Cerebellar cortex (tissue), 1 donor: ENCODE data around the gene RFLNA.

Experiments
- DNase-seq: peaks from one replicate; pipeline ENCODE4 v3.0.0-alpha.2; 2015; ENCODE audit warnings: low spot score

The RFLNA gene, protein sequence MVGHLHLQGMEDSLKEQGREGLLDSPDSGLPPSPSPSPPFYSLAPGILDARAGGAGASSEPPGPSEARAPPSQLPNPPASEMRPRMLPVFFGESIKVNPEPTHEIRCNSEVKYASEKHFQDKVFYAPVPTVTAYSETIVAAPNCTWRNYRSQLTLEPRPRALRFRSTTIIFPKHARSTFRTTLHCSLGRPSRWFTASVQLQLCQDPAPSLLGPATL

DNA sequence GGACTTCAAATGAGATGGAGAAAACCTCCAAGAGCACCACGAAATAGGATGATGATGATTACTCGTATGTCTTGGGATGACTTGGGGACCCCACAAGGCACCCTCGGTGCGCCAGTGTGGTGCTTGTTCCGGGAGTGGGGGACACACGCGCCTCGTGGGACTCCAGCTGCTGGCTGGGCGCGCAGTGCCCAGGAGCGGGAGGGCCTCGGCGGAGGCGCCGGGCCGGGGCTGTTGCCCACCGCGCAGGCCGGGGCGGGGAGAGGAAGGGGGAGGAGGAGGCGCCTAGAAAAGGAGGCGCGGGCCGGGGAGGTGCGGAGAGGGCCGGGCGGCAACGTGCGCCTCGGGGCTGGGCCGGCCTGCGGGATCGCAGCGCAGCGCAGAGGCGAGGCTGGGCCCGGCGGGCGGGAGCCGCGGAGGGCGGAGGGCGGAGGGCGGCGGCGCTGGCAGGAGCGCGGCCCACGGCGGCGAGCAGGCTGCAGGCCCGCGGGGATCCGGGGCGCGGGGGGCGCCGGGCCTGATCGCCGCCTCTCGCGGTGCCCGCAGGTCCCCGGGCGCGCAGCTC, at the start of gene RFLNA:
Gene RFLNA, plus strand, starts transcription at position 314 of the 562 bp plus-strand sequence. CDS start 337 bp downstream, outside the sequence.
- no peak for DNase-seq

DNA sequence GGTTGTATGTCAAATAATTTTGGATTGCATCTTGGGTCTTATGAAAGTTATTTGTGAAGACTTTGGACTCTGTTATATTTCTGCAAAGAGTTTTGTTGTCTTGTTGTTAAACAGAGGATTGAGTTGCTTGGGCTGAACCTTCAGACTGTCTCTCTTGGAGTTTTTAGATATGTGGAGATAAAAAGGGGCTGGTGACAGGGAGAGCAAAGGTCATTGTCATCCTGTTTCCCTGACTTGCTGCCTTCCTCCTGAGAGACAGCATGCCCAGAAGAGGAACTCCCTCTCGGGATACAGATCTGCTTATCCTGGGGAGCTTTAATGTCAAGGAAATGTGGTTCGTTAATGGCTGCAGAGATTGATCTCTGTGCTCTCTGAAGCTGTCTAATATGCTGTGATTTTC, 47.6 kb upstream of the RFLNA start:
- no peak for DNase-seq

DNA sequence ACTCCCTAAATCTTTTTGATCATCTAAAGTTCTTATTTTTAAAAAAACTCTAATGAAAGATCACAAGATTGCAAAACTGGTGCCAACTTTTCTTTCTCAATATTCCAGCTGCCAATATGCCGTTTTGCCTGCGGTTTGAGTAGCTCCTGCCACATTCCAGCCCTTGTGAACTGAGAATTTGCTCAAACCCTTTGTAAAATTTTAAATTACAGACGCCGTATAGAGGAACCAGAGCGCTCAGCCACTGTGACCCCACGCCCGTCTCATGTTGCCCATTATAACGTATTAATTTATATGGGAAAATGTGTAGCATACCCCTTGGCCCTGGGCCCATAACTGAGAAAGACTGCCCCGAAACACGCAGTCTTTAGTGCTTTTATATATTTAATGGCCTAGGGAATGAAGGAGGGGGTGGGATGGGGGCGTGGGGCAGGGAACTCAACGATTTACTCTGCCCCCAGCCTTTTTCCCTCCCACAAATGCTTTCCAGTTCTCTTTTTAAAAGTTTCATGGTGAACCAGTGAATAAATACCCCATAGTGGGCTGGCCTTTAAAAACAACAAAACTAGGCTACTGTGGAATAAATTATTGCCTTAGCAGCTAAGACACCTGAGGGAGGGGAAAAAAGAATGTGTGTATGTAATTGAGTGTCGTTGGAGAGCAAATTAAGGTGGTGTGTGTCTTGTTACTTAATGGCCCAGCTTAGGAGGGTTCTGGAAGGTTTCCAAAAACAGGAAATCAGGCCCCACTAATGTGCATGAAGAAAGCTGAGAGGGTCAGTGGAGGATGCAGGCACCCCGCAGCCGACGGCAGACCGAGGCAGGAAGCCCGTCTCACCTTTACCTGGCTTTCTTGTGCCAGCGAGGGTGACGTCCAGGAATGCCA, 45.7 kb upstream of the RFLNA start:
- DNase-seq = no peak

DNA sequence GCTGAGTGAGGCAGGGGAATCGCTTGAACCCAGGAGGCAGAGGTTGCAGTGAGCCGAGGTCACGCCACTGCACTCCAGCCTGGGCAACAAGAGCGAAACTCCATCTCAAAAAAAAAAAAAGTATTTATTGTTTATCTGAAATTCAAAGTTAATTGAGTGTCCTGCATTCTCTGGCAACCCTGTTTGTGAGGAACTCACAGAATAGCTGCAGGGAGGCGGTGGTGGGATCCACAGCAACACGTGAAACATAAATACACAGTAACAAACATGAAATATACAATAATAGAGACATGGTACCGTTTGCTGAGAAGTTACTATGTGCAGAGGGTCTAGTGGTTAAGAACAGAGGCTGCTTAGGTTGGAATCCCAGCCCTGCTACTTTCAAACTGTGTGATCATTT, 43.7 kb upstream of the RFLNA start:
- no peak for DNase-seq

DNA sequence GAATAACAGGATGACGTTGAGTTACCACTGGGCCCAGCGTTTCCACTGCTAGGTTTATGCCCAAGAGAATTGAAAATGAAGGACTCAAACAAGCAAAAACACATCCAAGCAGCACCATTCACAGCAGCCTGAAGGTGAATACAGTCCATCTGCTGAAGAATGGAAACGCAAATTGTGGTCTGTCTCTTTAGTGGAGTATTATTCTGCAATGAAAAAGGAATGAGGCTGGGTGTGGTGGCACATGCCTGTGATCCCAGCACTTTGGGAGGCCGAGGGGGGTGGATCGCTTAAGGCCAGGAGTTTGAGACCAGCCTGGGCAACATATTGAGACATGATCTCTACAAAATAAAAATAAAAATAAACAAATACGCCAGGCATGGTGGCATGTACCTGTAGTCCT, 41.9 kb upstream of the RFLNA start:
- no peak for DNase-seq

DNA sequence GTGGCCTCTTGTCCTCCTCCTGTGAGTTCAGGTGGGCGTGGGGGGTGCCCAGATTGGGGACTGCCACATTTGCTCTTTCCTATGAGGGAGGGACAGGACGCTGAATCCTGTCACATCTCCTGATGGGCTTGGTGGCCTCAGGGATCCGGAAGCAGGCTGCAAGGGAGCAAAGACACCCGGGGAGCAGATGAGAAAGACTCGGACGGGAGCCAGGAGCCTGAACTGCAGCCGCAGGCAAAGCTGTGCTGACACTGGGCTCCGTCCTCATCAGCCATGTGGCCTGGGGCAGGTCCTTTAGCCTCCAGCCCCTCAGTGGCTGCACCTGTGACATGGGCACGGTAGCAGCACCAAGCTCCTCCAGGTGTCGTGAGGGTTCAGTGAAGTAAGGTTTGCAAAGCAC, 40.8 kb upstream of the RFLNA start:
- DNase-seq = no peak

DNA sequence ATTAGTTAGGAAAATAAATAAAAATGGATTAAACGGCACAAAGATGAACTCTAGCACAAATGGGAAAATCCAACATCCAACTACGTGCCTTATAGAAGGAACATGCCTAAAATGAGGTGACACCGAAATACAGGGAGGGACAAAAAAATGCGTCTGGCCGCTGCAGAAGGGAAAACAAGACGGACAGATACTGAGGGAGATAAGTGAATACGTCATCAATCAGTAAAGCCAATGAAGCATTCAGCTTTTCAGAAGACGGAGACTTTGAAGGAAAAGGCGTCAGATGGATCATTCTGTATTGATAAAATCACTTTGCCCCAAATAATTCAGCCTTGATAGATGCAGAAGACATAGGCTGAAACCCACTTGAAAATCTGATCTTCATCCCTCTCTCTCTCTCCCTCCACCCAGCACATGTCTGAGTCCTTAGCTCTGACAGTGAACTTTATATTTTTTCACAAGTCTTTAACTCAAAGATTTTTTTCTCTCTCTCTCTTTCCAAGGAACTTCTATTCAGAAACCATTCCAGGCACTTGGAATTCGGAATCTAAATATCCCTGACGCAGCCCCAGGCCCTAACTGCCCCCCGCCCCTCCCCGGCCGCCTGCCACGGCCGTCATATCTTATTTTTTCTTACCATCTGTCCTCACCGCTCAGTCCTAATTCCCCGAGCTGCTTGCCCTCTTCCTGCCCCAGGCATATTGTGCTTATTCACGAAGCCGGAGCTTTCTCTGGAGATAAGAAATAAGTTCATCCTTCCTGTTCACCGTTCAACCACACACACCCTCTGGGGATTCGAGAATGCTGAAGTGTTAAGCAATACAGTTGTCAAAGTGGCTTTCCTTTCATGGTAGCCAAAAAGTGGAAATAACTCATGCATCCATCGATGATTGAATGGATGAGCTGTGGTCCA, 35.5 kb upstream of the RFLNA start:
- DNase-seq = no peak

DNA sequence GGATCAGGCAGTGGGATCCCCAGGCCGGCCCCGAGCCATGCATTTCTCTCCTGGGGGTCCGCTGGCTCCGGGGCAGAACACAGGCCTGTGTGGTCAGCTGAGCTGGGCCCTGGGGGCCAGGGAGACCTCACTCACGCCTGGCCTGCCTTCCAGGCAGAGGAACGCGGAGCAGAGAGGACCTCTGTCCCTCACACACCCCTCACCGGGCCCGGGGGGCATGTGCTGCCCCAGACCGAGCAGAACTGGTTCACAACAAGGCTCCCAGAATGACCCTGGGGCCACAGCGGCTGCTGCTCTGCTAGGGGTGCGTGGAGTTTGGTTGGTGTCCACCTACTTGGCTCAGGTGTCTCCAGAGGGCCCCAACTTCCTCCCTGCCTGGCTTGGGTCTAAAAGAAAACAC, 33.0 kb upstream of the RFLNA start:
- no peak for DNase-seq

DNA sequence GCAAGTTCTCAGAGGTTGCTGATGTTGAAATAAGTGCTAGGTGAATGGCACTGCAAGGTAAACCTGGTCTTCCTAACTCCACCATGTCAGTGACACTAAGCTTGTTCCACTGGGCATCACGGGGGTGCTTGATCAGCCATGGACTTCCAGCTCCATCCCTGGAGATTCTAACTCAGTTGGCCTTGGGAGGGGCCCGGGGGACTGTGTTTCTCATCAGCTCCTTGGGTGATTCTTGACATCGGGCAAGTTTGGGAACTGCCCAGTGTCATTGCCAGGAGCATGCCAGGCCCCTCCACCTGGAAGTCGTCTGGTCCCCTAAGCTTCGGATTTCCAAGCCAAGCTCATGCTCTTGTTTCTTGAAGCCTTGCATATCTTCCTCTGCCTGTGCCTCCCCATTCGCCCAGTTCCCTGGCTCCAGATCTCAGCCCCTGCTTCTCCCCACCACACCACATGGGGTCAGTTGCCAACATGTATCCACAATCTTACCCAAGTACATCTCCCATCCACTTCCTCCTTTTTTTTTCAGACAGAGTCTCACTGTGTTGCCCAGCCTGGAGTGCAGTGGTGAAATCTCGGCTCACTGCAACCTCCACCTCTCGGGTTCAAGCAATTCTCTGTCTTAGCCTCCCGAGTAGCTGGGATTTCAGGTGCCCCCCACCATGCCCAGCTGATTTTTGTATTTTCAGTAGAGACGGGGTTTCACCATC, 30.7 kb upstream of the RFLNA start:
- DNase-seq = no peak

DNA sequence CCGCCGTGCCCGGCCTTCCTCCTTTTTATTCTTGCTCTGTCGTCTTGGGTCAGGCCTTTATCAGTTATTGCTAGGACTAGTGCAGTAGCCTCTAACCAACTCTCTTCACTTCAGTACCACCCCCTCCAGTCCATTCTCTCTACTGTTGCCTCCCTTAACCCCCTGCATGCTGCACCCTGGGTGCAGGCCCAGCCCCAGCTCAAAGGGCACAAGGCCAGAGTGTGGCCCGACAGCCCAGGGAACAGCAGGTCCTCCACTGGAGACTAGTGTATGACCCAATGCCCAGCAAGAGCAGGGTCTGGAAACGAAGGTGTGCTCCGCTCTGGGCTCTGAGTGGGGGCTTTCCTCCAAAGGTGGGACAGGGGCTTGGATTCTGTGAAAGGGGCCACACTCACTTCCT, 30.0 kb upstream of the RFLNA start:
- no peak for DNase-seq

DNA sequence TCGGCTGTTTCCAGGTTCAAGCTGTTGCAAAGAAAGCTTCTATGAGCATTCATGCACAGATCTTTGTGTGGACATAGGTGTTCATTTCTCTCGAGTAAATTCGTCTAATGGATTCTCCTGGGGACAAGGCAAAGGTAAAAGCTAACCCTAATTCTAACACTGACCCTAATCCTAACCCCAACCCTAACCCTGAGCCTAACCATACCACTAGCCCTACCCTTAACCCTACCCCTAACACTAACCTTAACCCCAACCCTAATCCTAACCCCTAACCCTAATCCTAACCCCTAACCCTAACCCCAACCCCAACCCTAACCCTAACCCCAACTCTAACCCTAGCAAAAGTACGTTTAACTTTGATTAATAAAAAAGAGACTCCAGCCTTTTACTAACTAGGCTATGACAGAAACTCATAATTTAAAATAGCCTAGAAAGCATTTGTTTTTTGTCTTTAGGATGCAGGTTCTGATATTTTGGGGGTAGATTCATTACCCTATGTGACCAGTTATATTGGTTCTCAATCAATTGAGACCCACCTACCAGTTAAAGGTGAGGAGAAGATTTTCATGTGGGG, 27.6 kb upstream of the RFLNA start:
- DNase-seq = no peak

DNA sequence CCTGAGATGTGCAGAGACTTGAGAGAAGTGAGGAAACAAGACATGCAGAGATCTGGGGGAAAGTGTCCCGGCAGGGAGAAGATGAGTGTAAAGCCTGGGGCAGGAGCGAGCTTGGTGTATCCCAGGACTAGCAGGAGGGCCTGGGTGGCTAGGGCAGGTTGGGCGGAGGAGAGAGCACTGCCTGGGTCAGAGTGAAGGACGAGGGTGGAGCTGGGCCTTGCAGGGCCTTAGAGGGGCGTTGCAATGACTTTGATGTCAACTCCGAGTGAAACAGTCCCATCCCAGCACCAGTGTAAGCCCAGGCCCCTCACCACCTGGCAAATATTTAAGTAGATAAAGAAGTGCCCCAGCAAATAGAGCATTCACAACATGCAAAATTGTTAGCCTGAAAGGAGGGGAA, 24.2 kb upstream of the RFLNA start:
- no peak for DNase-seq

DNA sequence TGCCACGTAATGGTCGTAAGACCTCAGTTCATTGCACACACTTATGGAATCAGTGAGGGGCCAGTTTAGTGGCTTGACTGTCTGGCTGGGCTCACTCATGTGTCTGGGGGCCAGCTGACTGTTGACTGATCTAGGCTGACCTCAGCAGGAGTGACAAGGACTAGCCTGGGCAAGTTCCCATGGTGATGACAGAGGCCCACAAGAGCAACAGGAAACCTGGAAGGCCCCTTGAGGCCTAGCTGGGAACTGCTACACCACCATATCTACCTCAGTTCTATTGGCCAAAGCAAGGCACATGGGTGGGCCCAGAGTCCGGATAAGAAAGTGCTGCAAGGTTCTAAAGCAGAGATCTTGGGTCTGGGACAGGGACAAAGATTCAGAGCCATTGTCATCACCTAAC, 21.3 kb upstream of the RFLNA start:
- peak; percentile 54 for DNase-seq

DNA sequence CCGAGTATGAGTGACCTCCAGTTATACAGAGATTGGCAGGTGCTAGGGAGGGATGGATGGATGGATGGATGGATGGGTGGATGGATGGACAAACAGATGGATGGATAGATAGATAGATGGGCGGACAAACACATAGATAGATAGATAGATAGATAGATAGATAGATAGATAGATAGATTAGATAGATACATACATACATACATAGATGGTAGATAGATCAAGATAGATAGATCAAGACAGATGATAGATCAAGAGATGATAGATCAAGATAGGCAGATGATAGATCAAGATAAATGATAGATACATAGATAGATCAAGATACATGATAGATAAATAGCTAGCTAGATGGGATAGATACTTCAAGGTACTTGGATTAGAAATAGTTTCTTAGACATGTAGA, 18.6 kb upstream of the RFLNA start:
- no peak for DNase-seq

DNA sequence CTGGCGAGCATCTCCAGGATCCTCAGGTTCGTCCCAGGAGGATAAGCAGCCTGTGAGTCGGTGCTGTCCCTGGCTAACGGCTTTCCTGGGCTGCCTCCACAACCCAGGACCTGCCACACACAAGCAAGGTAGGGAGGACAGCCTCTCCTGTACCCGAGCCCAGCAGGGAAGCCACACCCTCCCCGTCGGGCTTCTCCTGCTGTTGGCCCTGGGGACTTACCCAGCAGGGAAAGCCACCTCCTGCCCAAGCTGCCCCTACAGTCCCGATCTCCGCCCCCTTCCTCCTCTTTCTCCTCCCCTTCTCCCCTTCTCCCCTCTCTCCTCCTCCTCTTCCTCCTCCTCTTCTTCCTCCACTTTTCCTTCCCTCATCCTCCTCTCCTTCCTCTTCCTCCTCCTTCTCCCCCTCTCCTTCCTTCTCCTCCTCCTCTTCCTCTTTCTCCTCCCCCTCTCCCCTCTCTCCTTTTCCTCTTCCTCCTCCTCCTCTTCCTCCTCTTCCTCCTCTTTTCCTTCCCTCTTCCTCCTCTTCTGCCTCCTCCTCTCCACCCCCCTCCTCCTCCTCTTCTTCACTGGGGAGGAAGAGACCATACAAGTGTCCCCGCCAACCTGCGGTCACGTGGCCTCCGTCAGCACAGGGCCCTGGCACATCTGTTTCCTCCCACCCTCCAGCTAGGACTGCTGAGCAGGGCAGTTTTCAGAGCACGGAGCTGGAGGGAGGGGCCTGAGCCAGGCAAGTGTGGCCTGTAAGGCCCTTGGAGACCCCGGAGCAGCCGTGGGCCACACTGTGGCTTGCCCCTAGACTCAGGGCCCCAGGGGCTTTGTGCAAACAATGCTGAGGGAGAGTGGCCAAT, 17.3 kb upstream of the RFLNA start:
- DNase-seq = no peak

DNA sequence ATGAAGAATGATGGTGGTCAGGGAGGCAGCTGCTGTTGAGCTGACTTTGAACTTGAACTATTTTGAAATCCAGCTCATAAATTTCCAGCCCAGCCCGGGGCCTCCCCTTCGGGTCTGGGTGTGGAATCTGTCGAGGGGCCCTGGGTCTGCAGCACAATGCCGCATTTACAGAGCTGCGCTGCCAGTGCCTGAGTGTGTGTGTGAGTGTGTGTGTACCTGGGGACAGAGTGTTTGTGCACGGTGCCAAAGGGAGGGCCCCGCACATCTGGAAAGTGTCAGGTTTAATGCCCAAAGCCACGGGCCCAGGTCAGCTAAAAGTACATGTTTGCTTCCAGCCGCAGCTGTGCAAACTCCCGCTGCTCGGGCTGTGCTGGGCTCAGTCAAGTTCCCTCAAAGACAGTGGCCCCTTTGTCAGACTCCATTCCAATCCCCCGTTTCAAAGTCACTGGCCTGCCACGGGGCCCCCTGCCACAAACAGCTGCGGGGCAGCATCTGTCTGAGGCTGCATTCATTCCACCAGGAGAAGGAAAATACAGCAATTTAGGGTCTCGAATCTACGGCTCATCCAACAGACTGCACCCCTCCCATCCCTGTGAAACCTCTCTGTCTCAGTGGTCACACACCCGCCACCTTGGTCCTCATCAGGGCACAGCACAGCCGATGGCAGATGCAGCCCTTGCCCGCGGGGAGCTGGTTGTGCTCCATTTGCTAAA, 16.3 kb upstream of the RFLNA start:
- DNase-seq = no peak

DNA sequence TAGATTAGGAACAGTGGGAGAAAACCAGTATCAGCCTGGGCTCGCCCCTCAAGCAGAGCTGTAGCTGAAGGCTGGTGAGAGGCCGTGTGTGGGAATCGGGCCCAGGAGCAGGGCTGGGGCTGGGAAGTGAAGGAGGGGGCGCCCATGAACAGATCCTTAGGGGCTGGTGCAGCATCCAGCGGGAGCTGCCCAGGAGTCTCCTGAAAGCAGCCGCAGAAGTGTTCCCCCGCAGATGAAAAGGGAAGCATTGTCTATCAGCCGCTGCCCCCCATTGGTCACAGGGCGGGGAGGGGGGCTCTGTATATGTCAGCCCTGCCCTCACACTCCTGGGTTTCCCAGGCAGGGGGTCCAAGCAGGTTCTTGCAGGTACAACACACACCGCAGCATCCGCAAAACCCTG, 15.6 kb upstream of the RFLNA start:
- DNase-seq = no peak

DNA sequence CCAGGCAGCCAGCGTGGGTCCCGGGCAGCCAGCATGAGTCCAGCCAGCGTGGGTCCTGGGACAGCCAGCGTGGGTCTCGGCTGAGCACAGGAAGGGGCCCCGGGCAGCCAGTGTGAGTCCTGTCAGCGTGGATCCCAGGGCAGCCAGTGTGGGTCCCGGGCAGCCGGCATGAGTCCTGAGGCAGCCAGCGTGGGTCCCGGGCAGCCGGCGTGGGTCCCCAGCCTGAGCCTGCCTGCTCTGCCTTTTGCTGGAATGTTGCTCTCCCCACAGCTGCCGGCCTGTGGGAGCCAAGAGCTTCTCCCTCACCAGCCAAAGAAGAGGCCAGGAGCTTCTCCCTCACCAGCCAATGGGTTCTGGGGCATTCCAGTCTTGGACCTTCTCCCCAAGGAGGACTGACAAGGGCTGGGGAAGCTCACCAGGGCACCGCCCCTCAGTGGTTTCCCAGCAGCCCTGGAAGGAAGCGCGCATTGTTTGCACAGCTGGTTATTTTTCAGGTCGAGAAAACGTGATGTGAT, 15.0 kb upstream of the RFLNA start:
- no peak for DNase-seq

DNA sequence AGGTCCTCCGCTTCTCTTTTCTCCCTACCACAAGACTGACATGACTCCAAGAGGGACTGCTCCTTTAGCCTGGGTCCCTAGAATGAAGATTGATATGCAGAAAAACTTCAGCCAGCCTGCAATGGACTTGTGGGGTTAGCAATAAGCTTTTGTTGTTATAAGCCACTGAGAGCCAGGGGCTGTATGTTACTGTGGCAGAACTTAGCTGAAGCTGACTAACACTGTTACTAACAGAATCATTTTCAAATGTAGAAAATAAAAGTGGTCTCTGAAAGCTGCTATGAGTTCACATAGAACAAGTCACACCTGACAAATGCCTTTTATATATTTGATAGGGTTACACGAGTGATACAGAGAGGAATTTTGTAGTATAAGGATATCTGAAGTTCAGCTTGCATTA, 13.6 kb upstream of the RFLNA start:
- DNase-seq = no peak
